HG03135 (cell line): ENCODE measurements around the gene VOPP1.

Experiments used
- ATAC-seq: cut with Tn5 transposase; IDR thresholded peaks from one replicate; pipeline ENCODE4 v1.9.1; 2021; ENCODE audit warnings: mild to moderate bottlenecking, moderate library complexity; ENCODE audit not compliant: unreplicated experiment

The VOPP1 gene

GRCh38 chr7:55440040-55440690, 132.1 kb downstream of the VOPP1 start:
- ATAC-seq: no peak

- ATAC-seq: no peak
Measured at GRCh38 chr7:55439627-55440026, 132.7 kb downstream of the VOPP1 start.

- ATAC-seq: no peak
Measured at GRCh38 chr7:55438757-55439525, 133.4 kb downstream of the VOPP1 start.

- ATAC-seq: no peak
Measured at GRCh38 chr7:55438085-55438756, 134.1 kb downstream of the VOPP1 start.

- no peak for ATAC-seq
Measured at GRCh38 chr7:55437375-55437774, 134.9 kb downstream of the VOPP1 start.

- ATAC-seq: no peak
Measured at GRCh38 chr7:55436457-55436856, 135.8 kb downstream of the VOPP1 start.

GRCh38 chr7:55435466-55435865, 136.8 kb downstream of the VOPP1 start:
- ATAC-seq: no peak

- no peak for ATAC-seq
Measured at GRCh38 chr7:55432939-55433784, 139.1 kb downstream of the VOPP1 start.

GRCh38 chr7:55432506-55432905, 139.8 kb downstream of the VOPP1 start:
- no peak for ATAC-seq

GRCh38 chr7:55431898-55432297, 140.4 kb downstream of the VOPP1 start:
- no peak for ATAC-seq

GRCh38 chr7:55429835-55430499, 142.3 kb downstream of the VOPP1 start:
- ATAC-seq: no peak

- no peak for ATAC-seq
Measured at GRCh38 chr7:55427800-55428199, 144.5 kb downstream of the VOPP1 start.

- ATAC-seq: no peak
Measured at GRCh38 chr7:55427342-55427741, 145.0 kb downstream of the VOPP1 start.

GRCh38 chr7:55426676-55427075, 145.6 kb downstream of the VOPP1 start:
- no peak for ATAC-seq

- ATAC-seq: no peak
Measured at GRCh38 chr7:55425141-55425752, 147.1 kb downstream of the VOPP1 start.

GRCh38 chr7:55423891-55424290, 148.4 kb downstream of the VOPP1 start:
- ATAC-seq: no peak

- no peak for ATAC-seq
Measured at GRCh38 chr7:55423277-55423711, 149.0 kb downstream of the VOPP1 start.
